HL-60 (cell line): ENCODE results near the gene TSHZ1.

ENCODE experiments used
- DNase-seq, 2 experiments: peaks; one replicate each; pipeline ENCODE4 v3.0.0-alpha.2; 2010 to 2020; ENCODE audit warnings: low read depth in 1 of 2, low spot score in 1 of 2
- H3K27ac ChIP-seq: fragments of 250-450 bp; sonication (Bioruptor Pico); replicated peaks from 2 replicates; pipeline ENCODE4 v1.5.1; 2020; ENCODE audit warnings: mild to moderate bottlenecking, moderate library complexity
- H3K27me3 ChIP-seq: fragments of 250-450 bp; sonication (Bioruptor Pico); 2 replicates; pipeline ENCODE4 v1.5.1; 2021; ENCODE audit warnings: mild to moderate bottlenecking, moderate library complexity; ENCODE audit not compliant: insufficient read depth, poor library complexity, severe bottlenecking
- H3K4me3 ChIP-seq: replicated peaks from 2 replicates; pipeline ENCODE4 v1.5.1; 2011; ENCODE audit warnings: mild to moderate bottlenecking, control low read depth, low read length; ENCODE audit not compliant: insufficient read depth
- CTCF ChIP-seq: IDR thresholded peaks from one replicate; pipeline ENCODE4 v1.5.1; 2011; ENCODE audit warnings: low read length, control low read depth, inconsistent platforms; ENCODE audit not compliant: insufficient read depth
- GABPA ChIP-seq: IDR thresholded peaks from 2 replicates; pipeline ENCODE4 v1.6.1; 2012; ENCODE audit warnings: low read depth
- POLR2AphosphoS5 ChIP-seq: IDR thresholded peaks from 2 replicates; pipeline ENCODE4 v1.6.1; 2012; ENCODE audit warnings: low read depth
- REST ChIP-seq: IDR thresholded peaks from 2 replicates; pipeline ENCODE4 v1.6.1; 2012; ENCODE audit warnings: low read depth; ENCODE audit not compliant: insufficient replicate concordance
- SPI1 ChIP-seq: IDR thresholded peaks from 2 replicates; pipeline ENCODE4 v1.6.1; 2012; ENCODE audit warnings: low read depth, mild to moderate bottlenecking, borderline replicate concordance

TSHZ1 gene

GRCh38 chr18:75208155-75208835, 2.3 kb upstream of the TSHZ1 start:
- peak; percentile 74 to 77 for DNase-seq
- peak overlapping the region; percentile 90 for H3K4me3 ChIP-seq
- no peak for TF ChIP-seq SPI1
- peak; percentile 81 for TF ChIP-seq POLR2AphosphoS5
- no peaks in the 10 kb centered on the region for H3K27me3 ChIP-seq
- H3K27ac ChIP-seq, result peak overlapping the region; percentile 94

- TF ChIP-seq CTCF (no peak), GABPA (no peak), SPI1 (no peak), POLR2AphosphoS5 (no peak; the same call in 1 of the 2 replicates), REST (no peak)
- Histone ChIP-seq H3K4me3 (peak overlapping the region; percentile 90), H3K27me3 (no peaks in the 10 kb centered on the region), H3K27ac (peak overlapping the region; percentile 94)
- peak in 1 of 2 experiments; percentile 57 for DNase-seq
These were observed 1.8 kb upstream of the TSHZ1 start for GRCh38 chr18:75208836-75209128.

- peak within 1 kb of the TSS; percentile 94 for H3K27ac ChIP-seq
These were observed 1.3 kb upstream of the TSHZ1 start, which contains the start of gene PTGR3 for GRCh38 chr18:75209129-75209950. Gene PTGR3, minus strand, starts transcription at chr18:75209139. Its CDS starts 81 bp downstream, at chr18:75209058.

More at GRCh38 chr18:75209129-75209950, 1.3 kb upstream of the TSHZ1 start, which contains the start of gene PTGR3:
- Histone ChIP-seq H3K27me3 (no peaks in the 10 kb centered on the region), H3K4me3 (peak within 1 kb of the TSS; percentile 90)
- TF ChIP-seq CTCF (no peak), REST (peak; percentile 51), POLR2AphosphoS5 (peak; percentile 81), SPI1 (peak; percentile 44), GABPA (peak; percentile 49)
- DNase-seq, result peak; percentile 72 to 97
